GM19035 (cell line): ENCODE measurements around the gene NUBP1.
"Not testable (repeated sequence)": the region's sequence is repeated elsewhere in the genome, so short reads cannot be mapped to it uniquely, and the experiment has no call there.

Experiments used
- ATAC-seq: cut with Tn5 transposase; IDR thresholded peaks from one replicate; pipeline ENCODE4 v1.9.1; 2021; ENCODE audit not compliant: unreplicated experiment

The NUBP1 gene

DNA sequence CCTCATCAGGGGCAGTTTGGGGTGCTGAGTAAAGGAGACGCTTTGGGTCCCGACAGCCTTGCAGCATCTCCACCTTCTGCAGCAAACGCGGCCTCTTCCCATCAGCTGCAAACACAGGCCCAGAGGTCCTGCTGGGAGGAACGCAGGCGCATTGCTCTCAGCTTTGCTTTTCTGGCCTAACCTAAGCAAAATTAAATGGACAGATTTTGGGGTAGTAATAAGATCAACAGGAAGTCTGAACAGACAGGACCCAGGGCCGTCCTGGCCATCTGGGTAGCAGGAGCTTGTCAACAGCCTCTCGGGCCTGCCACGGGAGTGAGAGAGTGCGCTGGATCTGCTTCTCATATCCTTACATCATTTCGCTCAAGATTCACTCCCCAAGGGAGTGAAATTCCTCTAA lies 7.2 kb downstream of the NUBP1 start:
- no peak for ATAC-seq

DNA sequence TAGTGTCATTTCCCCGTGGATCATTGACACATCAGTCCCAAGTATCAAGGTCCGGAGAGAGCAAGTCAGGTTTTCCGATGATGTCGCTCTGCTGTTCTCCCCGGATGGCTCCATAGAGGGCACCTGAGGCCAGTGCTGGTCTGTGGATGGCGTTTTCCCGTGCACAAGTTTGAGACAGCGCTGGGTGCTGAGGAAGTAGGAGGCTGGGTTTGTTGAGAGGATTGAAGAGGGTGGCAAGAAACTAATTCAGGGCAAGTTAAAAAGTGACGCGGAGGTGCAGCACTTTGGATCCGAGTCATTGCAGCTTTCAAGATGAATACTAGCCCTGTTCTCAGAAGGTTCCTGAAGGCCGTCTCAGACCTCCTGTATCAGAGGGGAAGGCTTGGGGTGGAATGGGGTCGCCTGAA lies 7.7 kb downstream of the NUBP1 start:
- ATAC-seq = no peak

- no peak for ATAC-seq
Observed at GRCh38 chr16:10752843-10753523, 9.3 kb downstream of the NUBP1 start.

DNA sequence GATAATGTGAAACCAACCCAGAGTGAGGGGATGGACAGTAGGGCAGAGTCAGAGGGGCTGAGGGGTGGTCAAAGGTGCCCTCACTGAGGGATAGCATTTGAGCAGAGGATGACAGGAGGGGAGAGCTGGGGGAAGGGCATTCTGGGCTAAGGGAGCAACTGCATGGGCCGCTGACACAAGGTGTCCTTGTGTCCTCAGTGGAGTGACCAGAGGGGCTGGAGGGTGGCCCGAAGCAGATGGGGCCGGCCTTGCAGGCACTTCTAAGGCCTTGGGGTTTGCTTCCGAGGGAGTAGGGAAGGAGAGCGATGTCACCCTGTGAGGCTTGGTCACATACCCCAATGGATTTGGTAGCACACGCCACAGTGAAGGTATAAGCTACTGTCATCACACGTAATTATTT lies 10.0 kb downstream of the NUBP1 start:
- no peak for ATAC-seq

- ATAC-seq = no peak
Observed at GRCh38 chr16:10754941-10755340, 11.3 kb downstream of the NUBP1 start.

DNA sequence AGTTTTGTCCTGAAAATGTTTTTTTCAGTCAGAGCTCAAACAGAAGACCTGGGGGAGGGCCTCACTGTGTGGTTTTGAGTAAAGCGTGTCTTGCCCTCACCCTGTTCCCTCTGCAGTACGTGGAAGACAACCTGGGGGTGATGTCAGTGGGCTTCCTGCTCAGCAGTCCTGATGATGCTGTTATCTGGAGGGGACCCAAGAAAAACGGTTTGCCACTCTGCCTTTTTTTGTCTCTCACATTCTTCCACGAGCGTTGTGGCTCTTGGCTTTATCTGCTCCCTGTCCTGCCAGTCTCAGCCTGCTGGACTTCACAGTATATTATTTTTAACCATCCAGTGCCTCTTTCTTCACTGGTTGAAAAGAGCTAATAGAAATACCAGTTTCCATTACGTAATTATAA lies 12.9 kb downstream of the NUBP1 start:
- no peak for ATAC-seq

DNA sequence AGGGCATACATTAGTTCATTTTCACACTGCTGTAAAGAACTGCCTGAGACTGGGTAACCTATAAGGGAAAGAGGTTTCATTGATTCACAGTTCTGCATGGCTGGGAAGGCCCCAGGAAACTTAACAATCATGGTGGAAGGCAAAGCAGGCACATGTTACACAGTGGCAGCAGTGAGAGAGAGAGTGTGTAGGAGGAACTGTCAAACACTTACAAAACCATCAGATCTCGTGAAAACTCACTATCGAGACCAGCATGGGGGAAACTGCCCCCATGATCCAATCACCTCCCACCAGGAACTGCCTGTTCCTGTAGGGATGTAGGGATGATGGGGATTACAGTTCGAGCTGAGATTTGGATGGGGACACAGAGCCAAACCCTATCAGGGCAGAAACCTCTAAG lies 17.2 kb downstream of the NUBP1 start:
- ATAC-seq = no peak

DNA sequence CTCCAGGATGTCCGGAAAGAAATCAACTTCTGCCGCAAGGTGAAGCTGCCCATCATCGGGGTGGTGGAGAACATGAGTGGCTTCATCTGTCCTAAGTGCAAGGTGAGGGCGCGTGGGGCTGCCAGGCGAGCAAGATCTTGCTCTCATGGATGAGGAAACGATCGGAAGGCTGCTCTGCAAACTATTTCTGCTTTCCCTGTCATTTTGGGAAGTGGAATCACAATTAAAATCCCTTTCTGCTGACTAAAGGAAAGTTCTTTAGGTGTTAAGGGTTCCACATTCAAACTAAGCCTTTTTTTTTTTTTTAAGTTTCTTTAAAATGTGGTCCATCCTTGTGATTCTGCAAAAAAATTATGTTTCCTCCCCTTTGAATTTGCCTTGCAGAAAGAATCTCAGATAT lies 17.7 kb downstream of the NUBP1 start:
- ATAC-seq = no peak

DNA sequence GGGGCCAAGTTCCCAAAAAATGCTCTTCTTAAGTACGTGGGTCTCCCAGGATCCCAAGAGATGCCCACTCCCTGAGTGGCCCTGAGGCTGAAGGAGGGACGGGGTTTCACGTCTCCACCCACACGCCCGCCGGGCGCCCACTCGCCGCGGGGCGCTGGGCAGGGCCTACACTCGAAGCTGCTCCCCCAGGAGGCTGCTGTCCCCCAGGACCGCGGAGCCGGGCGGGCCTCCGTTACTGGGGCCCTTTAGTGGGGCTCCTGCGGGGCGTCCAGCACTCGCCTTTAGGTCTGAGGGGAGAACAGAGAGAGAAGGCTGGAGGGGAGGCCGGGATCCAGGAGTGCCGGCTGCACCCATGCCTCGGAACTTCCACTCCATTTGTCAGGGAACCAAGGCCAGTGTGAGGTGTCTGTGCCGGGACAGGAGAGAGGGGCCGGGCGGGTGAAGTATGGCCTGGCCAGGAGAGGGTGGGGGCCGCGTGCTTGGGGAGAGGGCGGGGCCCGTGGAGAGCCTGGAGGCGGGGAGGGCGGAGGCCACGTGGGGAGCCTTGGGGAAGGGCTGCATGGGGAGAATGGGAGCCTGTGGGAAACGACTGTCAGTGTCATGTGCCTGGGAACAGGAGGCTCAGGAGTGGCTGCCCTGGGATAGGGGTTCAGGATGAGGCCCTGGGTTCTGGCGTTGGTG lies 18.8 kb downstream of the NUBP1 start:
- no peak for ATAC-seq

GRCh38 chr16:10763456-10763855 lies 19.8 kb downstream of the NUBP1 start:
- ATAC-seq = no peak

DNA sequence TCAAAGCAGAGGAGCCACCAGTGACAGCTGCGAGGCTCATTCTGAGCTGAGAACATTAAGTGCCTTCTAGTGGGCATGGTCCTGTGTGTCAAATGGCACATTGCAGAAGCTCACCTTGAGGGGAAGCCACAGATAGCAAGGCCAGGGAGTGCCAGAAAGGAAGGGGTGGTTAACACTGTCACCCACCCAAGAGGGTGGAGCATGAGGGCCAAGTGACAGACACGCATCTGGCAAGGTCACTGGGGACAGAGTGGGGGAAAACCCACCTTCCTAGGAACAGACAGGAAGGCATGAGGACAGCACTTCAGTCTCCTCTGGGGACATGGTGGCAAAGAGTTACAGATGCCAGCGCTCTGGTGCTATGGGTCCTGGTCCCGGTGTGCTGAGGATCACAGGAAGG lies 22.1 kb downstream of the NUBP1 start:
- ATAC-seq = no peak

GRCh38 chr16:10767127-10767526 lies 23.5 kb downstream of the NUBP1 start:
- ATAC-seq = no peak

DNA sequence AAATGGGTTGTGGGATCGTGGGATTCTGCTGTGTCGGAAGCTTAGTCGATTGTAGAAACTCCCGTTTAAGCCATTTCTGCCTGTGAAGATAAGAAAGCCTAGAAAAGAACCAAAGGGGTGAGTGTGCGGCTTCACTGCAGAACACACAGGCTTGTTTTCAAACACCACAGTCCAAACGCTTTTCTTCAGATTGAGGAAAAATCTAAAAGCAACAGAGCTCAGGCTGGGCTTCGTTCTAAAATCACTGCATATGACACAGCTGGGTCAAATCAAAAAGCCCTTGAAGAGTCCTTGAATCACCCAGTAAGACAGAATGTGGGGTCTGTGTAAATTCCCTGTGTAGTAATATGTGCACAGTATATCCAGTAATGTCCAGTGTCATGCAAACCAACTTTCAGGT lies 25.7 kb downstream of the NUBP1 start:
- ATAC-seq = no peak

DNA sequence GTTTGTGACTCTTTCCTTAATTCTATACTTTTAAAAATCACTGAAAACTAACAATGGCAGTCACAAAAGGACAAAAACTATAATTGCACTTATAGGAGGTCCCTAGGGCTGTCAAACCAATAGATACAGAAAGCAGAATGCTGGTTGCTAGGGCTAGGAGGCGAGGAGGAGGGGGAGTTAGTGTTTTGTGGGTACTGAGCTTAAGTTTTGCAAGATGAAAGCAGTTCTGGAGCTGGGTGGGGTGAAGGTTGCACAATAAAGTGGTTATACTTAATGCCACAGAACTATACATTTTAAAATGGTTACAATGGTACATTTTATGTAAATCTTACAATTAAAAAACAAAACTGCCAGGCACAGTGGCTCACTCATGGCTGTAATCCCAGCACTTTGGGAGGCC lies 27.3 kb downstream of the NUBP1 start:
- ATAC-seq = no peak

GRCh38 chr16:10776280-10776679 lies 32.6 kb downstream of the NUBP1 start:
- peak; percentile 84 for ATAC-seq

DNA sequence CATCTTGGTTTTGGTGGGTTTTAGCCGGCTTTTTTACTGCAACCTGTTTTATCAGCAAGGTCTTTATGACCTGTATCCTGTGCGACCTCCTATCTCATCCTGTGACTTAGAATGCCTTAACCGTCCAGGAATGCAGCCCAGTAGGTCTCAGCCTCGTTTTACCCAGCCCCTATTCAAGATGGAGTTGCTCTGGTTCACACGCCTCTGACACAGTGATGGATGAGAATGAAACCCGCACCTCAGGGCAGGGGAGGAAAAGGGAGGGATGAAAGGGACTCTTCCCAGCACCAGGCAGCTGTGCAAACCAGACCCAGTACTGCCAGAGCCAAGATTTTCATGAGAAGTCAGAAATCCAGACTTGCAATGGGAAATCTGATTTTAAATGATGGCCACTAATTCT lies 33.3 kb downstream of the NUBP1 start:
- not testable (repeated sequence) for ATAC-seq

DNA sequence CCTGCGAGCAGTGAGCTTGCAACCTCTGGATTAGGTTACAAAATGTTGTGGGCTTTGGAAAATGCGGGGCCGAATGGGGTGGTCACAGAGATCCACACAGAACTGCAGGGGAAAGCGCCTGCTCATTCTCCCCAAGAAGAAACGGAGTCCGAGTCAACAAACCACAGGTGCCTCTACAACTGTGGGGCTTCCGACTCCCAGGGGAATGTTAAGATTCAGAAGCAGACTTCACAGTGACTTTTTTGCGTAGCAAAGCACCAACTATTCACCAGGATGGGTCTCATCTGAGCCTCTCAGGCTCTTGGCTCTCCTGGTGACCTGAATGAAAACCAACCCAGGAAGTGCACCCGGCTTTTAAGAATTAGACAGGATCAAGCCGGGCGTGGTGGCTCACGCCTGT lies 33.7 kb downstream of the NUBP1 start:
- no peak for ATAC-seq

- ATAC-seq = not testable (repeated sequence)
Observed at GRCh38 chr16:10779908-10780307, 36.3 kb downstream of the NUBP1 start.

DNA sequence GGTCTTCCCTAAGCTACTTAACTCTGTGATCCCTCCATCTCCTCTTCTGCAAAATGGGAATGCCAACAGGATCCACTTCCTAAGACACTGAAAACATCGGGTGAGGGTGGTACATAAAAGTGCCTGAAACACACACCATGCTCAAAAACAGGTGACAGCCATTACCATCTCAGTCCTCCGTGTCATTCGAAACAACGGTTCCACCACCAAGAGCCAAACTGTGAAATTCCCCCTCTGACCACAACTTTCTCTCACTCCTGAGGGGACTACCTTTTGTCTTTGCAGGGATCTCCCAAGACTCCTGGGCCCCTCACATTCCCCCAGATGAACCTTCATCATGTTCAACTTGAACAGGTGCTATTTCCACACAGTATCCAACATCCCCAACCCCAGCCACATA lies 37.0 kb downstream of the NUBP1 start:
- no peak for ATAC-seq

DNA sequence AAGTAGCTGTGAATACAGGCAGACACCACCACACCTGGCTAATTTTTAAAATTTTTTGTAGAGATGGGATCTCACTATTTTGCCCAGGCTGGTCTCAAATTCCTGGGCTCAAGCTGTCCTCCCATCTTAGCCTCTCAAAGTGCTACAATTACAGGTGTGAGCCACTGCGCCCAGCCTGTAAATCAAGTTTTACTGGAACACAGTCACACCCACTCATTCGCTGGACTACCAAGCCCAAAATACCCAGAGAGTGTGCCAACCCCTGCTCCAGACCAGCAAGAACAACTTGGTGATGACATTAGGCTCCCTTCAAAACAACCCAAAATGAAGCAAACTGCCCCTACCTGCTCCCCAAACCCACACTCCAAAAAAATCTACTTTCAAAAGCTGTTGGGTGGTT lies 39.0 kb downstream of the NUBP1 start:
- no peak for ATAC-seq

GRCh38 chr16:10787304-10787703 lies 43.7 kb downstream of the NUBP1 start:
- no peak for ATAC-seq

DNA sequence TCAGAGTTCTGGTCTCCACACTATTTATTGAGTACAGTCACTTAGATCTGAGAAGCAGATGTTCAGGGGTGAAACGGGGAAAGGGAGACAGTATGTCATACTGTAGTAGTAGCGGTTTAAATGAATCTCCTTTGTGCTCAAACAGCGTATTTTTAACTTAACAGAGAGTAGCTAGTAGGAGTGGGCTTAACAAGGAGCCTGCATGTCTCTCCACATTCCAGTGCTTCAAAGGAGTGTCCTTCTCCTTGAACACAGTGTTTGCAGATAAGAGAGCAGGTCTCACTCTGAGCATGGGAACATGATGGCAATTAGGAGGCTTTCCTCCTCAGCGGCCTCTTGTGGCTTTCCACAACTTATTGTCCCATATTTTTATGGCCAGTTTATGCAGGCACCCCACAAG lies 45.0 kb downstream of the NUBP1 start:
- ATAC-seq = not testable (repeated sequence)

DNA sequence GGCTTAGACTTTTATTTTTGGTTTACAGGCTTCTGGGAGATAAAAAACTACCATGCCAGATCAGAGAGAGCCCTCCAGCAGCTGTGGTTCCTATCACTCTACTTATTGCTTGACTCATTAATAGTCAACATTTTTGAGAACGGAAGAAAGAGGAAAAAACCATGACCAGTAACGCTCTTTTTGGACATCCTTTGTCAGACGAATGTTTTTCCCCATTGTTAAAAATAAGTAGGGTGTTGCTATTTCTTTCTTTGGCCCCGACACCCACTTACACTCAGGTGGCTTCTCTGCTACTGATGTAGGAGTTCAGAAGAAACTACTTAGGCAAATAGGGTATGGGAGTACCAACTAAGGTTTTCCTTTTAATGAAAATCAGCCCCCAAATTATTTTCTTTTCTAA lies 47.4 kb downstream of the NUBP1 start:
- ATAC-seq = no peak
